ENCODE results near the gene SYNGR1.

Gene SYNGR1

GRCh38 chr22:39316440-39317083 lies 33.2 kb upstream of the SYNGR1 start:
- Histone ChIP-seq H2AFZ (ENCODE audit: low read depth) (no peak overlapping the region), H3K79me2 (ENCODE audit: insufficient read depth, low read depth) (peaks cover 48% of the 10 kb centered on the region), H3K4me1 (ENCODE audit: low read depth, poor library complexity, severe bottlenecking) (peaks cover 40% of the 10 kb centered on the region), H4K20me1 (ENCODE audit: insufficient read depth) (peaks cover 60% of the 10 kb centered on the region), H3K4me3 (IDR thresholded peaks at IDR 0.05; ENCODE audit: insufficient read depth, low read depth, low read length) (no peak overlapping the region), H3K27ac (peak overlapping the region; percentile 93; the same call in 1 of the 2 replicates), H3K27me3 (ENCODE audit: insufficient read depth, low read depth) (no peaks in the 10 kb centered on the region), H3K36me3 (ENCODE audit: insufficient read depth) (peaks cover 43% of the 10 kb centered on the region; the same call in 1 of the 2 replicates), H3K9ac (peak overlapping the region; percentile 95; the same call in 1 of the 2 replicates), H3K4me2 (peak overlapping the region; percentile 76)
- peak; percentile 76 for TF ChIP-seq CTCF (conservative IDR thresholded peaks at IDR 0.05; ENCODE audit: low read depth, low read length)

DNA sequence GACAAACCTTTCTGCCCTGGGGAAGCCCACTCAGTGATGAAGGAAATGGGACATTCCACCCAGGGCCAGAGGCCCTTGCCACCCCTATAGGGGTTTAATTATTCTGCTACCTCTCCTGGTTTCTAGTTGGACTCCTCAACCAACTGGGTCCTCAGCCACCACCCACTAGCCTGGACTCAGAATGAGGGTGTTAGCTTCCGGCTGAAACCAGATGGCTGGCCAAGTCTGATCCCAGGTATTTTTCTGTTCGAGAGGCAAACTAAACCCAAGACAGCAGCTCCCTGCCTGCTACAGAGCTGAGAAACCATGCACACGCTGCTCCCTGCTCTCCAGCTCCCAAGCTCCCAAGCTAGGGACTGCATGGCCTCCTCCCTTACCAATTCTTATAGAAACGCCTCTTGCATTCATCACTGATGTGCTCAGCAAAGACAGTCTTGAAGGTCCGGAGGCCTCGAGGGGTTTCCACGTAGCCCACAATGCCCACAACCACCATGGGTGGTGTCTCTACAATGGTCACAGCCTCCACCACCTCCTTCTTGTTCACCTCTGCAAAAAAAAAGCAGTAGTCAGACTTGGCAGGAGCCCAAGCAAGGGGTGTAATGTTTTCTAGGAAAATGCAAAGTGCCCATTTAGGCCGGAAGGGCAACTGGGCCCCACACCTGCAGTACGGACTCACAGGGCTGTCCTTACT lies 32.6 kb upstream of the SYNGR1 start:
- H3K4me1 ChIP-seq (ENCODE audit: low read depth, poor library complexity, severe bottlenecking): peaks cover 40% of the 10 kb centered on the region
- no peak overlapping the region for H3K4me3 ChIP-seq (IDR thresholded peaks at IDR 0.05; ENCODE audit: insufficient read depth, low read depth, low read length)
- no peak; the same call in 1 of the 2 replicates for TF ChIP-seq CTCF (conservative IDR thresholded peaks at IDR 0.05; ENCODE audit: low read depth, low read length)
- H3K27me3 ChIP-seq (ENCODE audit: insufficient read depth, low read depth): no peaks in the 10 kb centered on the region
- H4K20me1 ChIP-seq (ENCODE audit: insufficient read depth): peaks cover 57% of the 10 kb centered on the region
- H3K79me2 ChIP-seq (ENCODE audit: insufficient read depth, low read depth): peaks cover 48% of the 10 kb centered on the region
- peak overlapping the region; percentile 76 for H3K4me2 ChIP-seq
- no peak overlapping the region for H2AFZ ChIP-seq (ENCODE audit: low read depth)
- H3K9ac ChIP-seq: peak overlapping the region; percentile 95; the same call in 1 of the 2 replicates
- peaks cover 43% of the 10 kb centered on the region; the same call in 1 of the 2 replicates for H3K36me3 ChIP-seq (ENCODE audit: insufficient read depth)
- peak overlapping the region; percentile 93 for H3K27ac ChIP-seq

GRCh38 chr22:39317775-39318506 lies 31.9 kb upstream of the SYNGR1 start:
- Histone ChIP-seq H3K4me3 (IDR thresholded peaks at IDR 0.05; ENCODE audit: insufficient read depth, low read depth, low read length) (peak overlapping the region; percentile 55), H3K27me3 (ENCODE audit: insufficient read depth, low read depth) (no peaks in the 10 kb centered on the region), H3K9ac (peak overlapping the region; percentile 95), H2AFZ (ENCODE audit: low read depth) (no peak overlapping the region), H3K79me2 (ENCODE audit: insufficient read depth, low read depth) (peaks cover 48% of the 10 kb centered on the region), H4K20me1 (ENCODE audit: insufficient read depth) (peaks cover 51% of the 10 kb centered on the region), H3K4me1 (ENCODE audit: low read depth, poor library complexity, severe bottlenecking) (peaks cover 40% of the 10 kb centered on the region), H3K27ac (peak overlapping the region; percentile 93), H3K4me2 (peak overlapping the region; percentile 76), H3K36me3 (ENCODE audit: insufficient read depth) (peaks cover 43% of the 10 kb centered on the region; the same call in 1 of the 2 replicates)
- TF ChIP-seq CTCF (conservative IDR thresholded peaks at IDR 0.05; ENCODE audit: low read depth, low read length): no peak; the same call in 1 of the 2 replicates

- peak overlapping the region; percentile 70 for H3K4me3 ChIP-seq (IDR thresholded peaks at IDR 0.05; ENCODE audit: insufficient read depth, low read depth, low read length)
- H4K20me1 ChIP-seq (ENCODE audit: insufficient read depth): peaks cover 46% of the 10 kb centered on the region
- no peak overlapping the region for H2AFZ ChIP-seq (ENCODE audit: low read depth)
- H3K36me3 ChIP-seq (ENCODE audit: insufficient read depth): peaks cover 43% of the 10 kb centered on the region; the same call in 1 of the 2 replicates
- peaks cover 48% of the 10 kb centered on the region for H3K79me2 ChIP-seq (ENCODE audit: insufficient read depth, low read depth)
- peak overlapping the region; percentile 93 for H3K27ac ChIP-seq
- no peaks in the 10 kb centered on the region for H3K27me3 ChIP-seq (ENCODE audit: insufficient read depth, low read depth)
- peak overlapping the region; percentile 95 for H3K9ac ChIP-seq
- TF ChIP-seq CTCF (conservative IDR thresholded peaks at IDR 0.05; ENCODE audit: low read depth, low read length): no peak
- H3K4me1 ChIP-seq (ENCODE audit: low read depth, poor library complexity, severe bottlenecking): peaks cover 39% of the 10 kb centered on the region
- H3K4me2 ChIP-seq: peak overlapping the region; percentile 76
These were observed 31.1 kb upstream of the SYNGR1 start for GRCh38 chr22:39318507-39319283.

Data from KMS-11 (cell line).